ENCODE data around the gene PYY. TPM values are rescaled to one million over a fixed set of nuclear protein-coding genes. Genes with fewer than 3 reads are reported as not detected.
A peak's percentile ranks its signal among the peaks of the same experiment; 100 is the strongest.

PYY gene
- total RNA-seq, 3 donors from 2014 or later (not counting 1 experiment from before 2014, with no cell fraction given) = not detected

GRCh38 chr17:43906951-43907424 is 46.8 kb downstream of the PYY start:
- Mint-ChIP-seq H3K4me3 (peak overlapping the region; percentile 78), H3K4me1 (peaks cover 0 to 10% of the 10 kb centered on the region in 2 donors), H3K9me3 (no peaks in the 10 kb centered on the region), H3K36me3 (no peaks in the 10 kb centered on the region), H3K27me3 (ENCODE audit: low read depth in 2 of 2) (peaks cover 11 to 33% of the 10 kb centered on the region in 2 donors), H3K27ac (peak overlapping the region in 1 of 2 donors; percentile 86)
- DNase-seq = peak in 1 of 2 donors; percentile 65
- 2% methylated on average over 29 of the region's 29 CpGs for WGBS (ENCODE audit: insufficient coverage)
- Histone ChIP-seq H3K9me3 (ENCODE audit: control insufficient read depth, insufficient read depth, low read length) (no peaks in the 10 kb centered on the region), H3K4me3 (ENCODE audit: low read length) (peak overlapping the region; percentile 41), H3K27me3 (ENCODE audit: control insufficient read depth, insufficient read depth, low read length) (peaks cover 33% of the 10 kb centered on the region), H3K27ac (ENCODE audit: low read length) (no peak overlapping the region), H3K4me1 (ENCODE audit: control insufficient read depth, insufficient read depth, low read length) (peaks cover 27% of the 10 kb centered on the region), H3K36me3 (ENCODE audit: control insufficient read depth, insufficient read depth, low read length) (no peaks in the 10 kb centered on the region)
- TF ChIP-seq, protein P1, sequence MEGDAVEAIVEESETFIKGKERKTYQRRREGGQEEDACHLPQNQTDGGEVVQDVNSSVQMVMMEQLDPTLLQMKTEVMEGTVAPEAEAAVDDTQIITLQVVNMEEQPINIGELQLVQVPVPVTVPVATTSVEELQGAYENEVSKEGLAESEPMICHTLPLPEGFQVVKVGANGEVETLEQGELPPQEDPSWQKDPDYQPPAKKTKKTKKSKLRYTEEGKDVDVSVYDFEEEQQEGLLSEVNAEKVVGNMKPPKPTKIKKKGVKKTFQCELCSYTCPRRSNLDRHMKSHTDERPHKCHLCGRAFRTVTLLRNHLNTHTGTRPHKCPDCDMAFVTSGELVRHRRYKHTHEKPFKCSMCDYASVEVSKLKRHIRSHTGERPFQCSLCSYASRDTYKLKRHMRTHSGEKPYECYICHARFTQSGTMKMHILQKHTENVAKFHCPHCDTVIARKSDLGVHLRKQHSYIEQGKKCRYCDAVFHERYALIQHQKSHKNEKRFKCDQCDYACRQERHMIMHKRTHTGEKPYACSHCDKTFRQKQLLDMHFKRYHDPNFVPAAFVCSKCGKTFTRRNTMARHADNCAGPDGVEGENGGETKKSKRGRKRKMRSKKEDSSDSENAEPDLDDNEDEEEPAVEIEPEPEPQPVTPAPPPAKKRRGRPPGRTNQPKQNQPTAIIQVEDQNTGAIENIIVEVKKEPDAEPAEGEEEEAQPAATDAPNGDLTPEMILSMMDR (IDR thresholded peaks at IDR 0.05) = no peak
- intact Hi-C loops (cut with micrococcal nuclease) = no loop called here
- peak in 2 of 3 donors; percentile 56 to 59 for ATAC-seq

DNA sequence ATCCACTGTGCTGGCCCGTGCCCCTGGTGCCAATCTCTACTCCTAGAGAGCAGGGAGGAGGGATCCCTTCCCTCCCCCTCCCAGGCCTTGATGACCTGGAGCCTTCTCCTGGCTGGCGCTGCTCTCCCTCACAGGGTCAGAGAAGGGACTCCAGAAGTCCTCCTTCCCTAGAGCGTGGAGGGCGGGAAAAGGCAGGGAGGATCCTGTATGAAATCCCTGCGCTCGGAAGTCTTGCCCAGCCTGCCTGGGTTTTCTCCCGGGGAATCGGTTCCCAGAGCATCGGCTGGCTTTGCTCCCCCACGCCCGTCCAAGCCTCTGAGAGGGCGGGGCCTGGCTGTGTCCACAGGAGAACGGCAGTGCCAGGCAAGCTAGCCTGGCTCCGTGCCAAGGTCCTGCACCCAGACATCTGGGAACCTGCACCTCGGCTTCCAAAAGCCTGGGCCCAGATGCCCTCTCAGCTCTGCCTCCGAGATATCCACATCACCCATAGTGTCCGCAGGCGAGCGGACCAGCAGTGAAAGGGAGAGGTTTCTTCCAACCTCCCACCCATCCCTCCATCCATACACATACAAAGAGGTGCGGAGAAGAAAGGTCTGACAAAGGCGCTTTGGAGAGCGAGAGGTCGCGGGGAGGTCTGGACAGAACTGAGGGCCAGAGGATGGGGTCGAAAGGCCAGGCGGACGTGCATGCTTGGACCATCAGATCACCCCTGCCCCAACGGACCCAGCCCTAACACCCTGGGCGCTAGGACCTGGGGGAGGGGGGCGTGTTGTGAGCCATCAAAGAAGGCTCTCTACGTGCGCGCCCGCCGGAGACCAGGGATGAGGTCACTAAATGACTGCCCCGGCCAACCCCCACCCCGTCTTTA is 47.5 kb downstream of the PYY start:
- Mint-ChIP-seq H3K27ac (peak overlapping the region in 1 of 2 donors; percentile 86), H3K4me1 (peaks cover 0 to 12% of the 10 kb centered on the region in 2 donors), H3K4me3 (peak overlapping the region; percentile 78), H3K36me3 (no peaks in the 10 kb centered on the region), H3K27me3 (ENCODE audit: low read depth in 2 of 2) (peaks cover 11 to 37% of the 10 kb centered on the region in 2 donors), H3K9me3 (no peaks in the 10 kb centered on the region)
- TF ChIP-seq, protein P1 (IDR thresholded peaks at IDR 0.05) = no peak
- Histone ChIP-seq H3K27ac (ENCODE audit: low read length) (no peak overlapping the region), H3K4me1 (ENCODE audit: control insufficient read depth, insufficient read depth, low read length) (peaks cover 27% of the 10 kb centered on the region), H3K27me3 (ENCODE audit: control insufficient read depth, insufficient read depth, low read length) (peaks cover 33% of the 10 kb centered on the region), H3K9me3 (ENCODE audit: control insufficient read depth, insufficient read depth, low read length) (no peaks in the 10 kb centered on the region), H3K36me3 (ENCODE audit: control insufficient read depth, insufficient read depth, low read length) (no peaks in the 10 kb centered on the region), H3K4me3 (ENCODE audit: low read length) (peak overlapping the region; percentile 41)
- 7% methylated on average over 37 of the region's 37 CpGs for WGBS (ENCODE audit: insufficient coverage)
- DNase-seq = peak; percentile 38 to 63
- intact Hi-C loops (cut with micrococcal nuclease) = no loop called here
- peak; percentile 40 to 72 (median 64) for ATAC-seq

DNA sequence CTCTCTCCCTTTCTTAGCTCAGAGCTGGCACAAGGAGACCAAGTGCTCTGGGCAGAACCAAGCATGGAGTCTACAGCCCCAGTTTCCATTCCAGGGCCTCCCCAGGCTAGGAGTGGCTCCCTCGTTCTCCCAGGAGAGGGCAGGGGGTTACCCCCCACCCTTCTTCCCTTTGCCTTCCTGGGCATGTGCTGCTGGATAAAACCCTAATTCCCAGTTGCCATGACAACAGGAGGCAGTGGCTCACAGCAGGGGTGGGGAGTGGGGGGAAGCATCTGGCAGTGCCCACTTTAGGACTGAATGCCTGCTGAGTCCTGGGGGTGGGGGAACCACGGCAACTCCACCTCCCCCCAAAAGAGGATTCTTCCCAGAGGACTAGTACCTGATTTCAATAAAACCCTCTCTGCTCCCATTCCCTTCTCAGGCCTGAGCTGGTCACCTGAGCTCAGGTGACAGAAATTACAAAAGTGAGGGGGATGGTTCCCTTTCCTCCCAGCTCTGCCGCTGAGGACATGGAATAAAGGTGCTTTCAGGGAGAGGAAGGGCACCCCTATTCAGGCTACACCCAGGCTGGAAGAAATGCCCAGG is 48.2 kb downstream of the PYY start:
- ATAC-seq (no peak), DNase-seq (no peak)
- Mint-ChIP-seq H3K4me3 (no peak overlapping the region), H3K27ac (no peak overlapping the region), H3K9me3 (no peaks in the 10 kb centered on the region), H3K4me1 (peaks cover 0 to 20% of the 10 kb centered on the region in 2 donors), H3K27me3 (ENCODE audit: low read depth in 2 of 2) (peaks cover 11 to 44% of the 10 kb centered on the region in 2 donors), H3K36me3 (no peaks in the 10 kb centered on the region)
- H3K4me3 ChIP-seq (ENCODE audit: low read length) = no peak overlapping the region
- TF ChIP-seq, protein P1 (IDR thresholded peaks at IDR 0.05) = no peak
- no peak overlapping the region for H3K27ac ChIP-seq (ENCODE audit: low read length)
- H3K9me3 ChIP-seq (ENCODE audit: control insufficient read depth, insufficient read depth, low read length) = no peaks in the 10 kb centered on the region
- WGBS (ENCODE audit: insufficient coverage) = 35% methylated on average over 3 of the region's 3 CpGs
- H3K36me3 ChIP-seq (ENCODE audit: control insufficient read depth, insufficient read depth, low read length) = no peaks in the 10 kb centered on the region
- H3K27me3 ChIP-seq (ENCODE audit: control insufficient read depth, insufficient read depth, low read length) = peaks cover 39% of the 10 kb centered on the region
- peaks cover 32% of the 10 kb centered on the region for H3K4me1 ChIP-seq (ENCODE audit: control insufficient read depth, insufficient read depth, low read length)
- intact Hi-C loops (cut with micrococcal nuclease) = no loop called here

Other genes with a start within 250 kb of the PYY start
- not detected for gene SOST, start 195.1 kb downstream of the PYY start, total RNA-seq
- gene DUSP3, start 175.0 kb downstream of the PYY start, total RNA-seq = 10 to 100 TPM in 2 of 3 donors, 1 to 10 TPM in 1; 6.3 to 15.9 (median 12.9) TPM
- gene CFAP97D1, start 173.5 kb downstream of the PYY start, total RNA-seq = not detected
- gene MPP3, start 120.8 kb downstream of the PYY start, total RNA-seq = not detected
- gene CD300LG, start 106.8 kb downstream of the PYY start, total RNA-seq = not detected
- 1 to 10 TPM in 1 of 3 donors, under 1 TPM in 2; 0.75 to 2.0 (median 0.85) TPM for gene MPP2, start 46.4 kb downstream of the PYY start, total RNA-seq
- not detected for gene PPY, start 11.5 kb downstream of the PYY start, total RNA-seq
- gene NAGS, start 50.7 kb upstream of the PYY start, total RNA-seq = 1 to 10 TPM in 2 of 3 donors, under 1 TPM in 1; 0.92 to 1.7 (median 1.1) TPM
- 10 to 100 TPM; 11.3 to 13.9 (median 11.5) TPM for gene TMEM101, start 61.0 kb upstream of the PYY start, total RNA-seq
- gene LSM12, start 112.7 kb upstream of the PYY start, total RNA-seq = 10 to 100 TPM; 46.9 to 54.0 (median 51.8) TPM
- gene G6PC3, start 116.8 kb upstream of the PYY start, total RNA-seq = 10 to 100 TPM; 18.2 to 21.7 (median 20.6) TPM
- 100 to 1,000 TPM in 1 of 3 donors, 10 to 100 TPM in 2; 79.2 to 100 (median 91.9) TPM for gene HDAC5, start 169.7 kb upstream of the PYY start, total RNA-seq
- 1 to 10 TPM; 1.9 to 4.4 (median 2.4) TPM for gene HROB, start 188.0 kb upstream of the PYY start, total RNA-seq
- not detected for gene ASB16, start 216.8 kb upstream of the PYY start, total RNA-seq
- 10 to 100 TPM; 40.4 to 48.2 (median 41.0) TPM for gene TMUB2, start 233.0 kb upstream of the PYY start, total RNA-seq
- gene ATXN7L3, start 245.9 kb upstream of the PYY start, total RNA-seq = 100 to 1,000 TPM in 2 of 3 donors, 10 to 100 TPM in 1; 87.6 to 112 (median 109) TPM